ENCODE results near the gene DIO2.

The DIO2 gene

DNA sequence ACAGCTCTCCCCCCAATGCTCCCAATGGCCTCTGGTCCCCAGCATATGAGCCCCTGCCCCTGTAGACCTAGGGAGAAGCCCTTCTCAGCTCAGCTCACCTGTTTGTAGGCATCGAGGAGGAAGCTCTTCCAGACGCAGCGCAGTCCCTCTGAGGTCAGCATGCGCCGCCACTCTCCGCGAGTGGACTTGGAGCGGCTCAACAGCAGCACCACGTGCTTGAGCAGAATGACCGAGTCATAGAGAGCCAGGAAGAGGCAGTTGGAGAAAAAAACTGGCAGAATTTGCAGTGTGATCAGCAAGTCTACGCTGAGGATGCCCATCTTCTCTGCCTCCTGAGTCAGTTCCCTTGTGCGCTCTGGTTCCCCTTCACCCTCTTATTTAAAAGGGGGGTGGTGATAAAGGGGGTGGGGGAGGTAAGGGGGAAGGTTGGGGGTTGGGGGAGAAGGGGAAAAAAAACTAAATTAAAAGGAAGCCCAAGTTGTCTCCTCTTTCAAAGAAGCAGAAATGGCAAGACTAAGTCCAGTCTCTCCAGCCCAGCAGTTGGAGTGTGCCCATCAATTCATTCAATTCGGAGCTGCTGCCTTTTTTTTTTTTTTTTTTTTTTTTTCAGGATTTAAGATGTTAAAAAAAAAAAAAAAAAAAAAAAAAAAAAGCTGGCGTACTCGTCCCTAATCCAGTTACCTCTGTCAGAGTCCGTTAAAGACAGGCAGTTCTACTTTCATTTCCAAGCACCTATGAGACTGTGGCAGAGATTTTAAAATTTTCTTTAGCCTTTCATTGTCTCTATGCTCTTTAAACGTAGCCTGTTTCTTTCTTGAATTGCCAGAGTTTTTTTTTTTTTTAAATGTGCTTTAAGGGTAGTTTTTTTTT, at the start of gene DIO2:
Gene DIO2, minus strand, starts transcription at position 352 of the 870 bp plus-strand sequence. Its CDS starts 32 bp downstream, at position 320.
- DNase-seq (ENCODE audit: low read depth in 3 of 3) = no peak

- DNase-seq (ENCODE audit: low read depth in 3 of 3) = no peak
These were observed 49.3 kb upstream of the DIO2 start for GRCh38 chr14:80260645-80261044.

- no peak for DNase-seq (ENCODE audit: low read depth in 3 of 3)
These were observed 28.3 kb upstream of the DIO2 start for GRCh38 chr14:80239631-80240030.

- no peak for DNase-seq (ENCODE audit: low read depth in 3 of 3)
These were observed 25.8 kb upstream of the DIO2 start for GRCh38 chr14:80237143-80237542.

DNA sequence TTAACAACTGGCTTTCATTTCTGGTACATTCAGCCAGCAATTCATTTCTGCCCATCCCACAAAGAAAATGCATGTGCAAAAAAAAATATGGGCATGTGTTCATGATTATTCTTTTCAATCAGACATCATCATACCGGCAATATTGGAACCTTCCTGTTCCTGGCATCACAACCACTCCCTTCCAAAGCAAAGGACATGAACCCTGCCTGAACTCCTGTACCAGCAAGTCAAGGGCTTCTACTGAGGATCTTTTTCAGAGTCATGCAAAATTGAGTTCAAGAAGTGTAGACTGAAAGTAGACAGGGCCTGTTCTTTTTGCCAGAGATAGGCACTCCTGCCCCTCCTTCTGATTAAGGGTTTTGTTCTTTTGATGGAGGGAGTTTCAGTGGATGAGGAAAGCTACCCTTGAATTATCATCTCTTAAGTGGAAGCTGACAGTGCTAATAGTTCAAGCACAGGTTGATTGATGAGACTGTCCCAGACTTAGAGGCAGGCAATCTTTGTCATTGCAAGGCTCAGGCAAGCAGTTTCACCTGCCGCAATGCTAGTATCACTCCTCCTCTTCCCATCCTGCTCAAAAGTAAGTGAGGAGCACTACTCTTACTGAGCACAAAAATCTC, 22.3 kb upstream of the DIO2 start:
- no peak for DNase-seq (ENCODE audit: low read depth in 3 of 3)

- DNase-seq (ENCODE audit: low read depth in 3 of 3) = no peak
These were observed 20.4 kb upstream of the DIO2 start for GRCh38 chr14:80231702-80232101.

DNA sequence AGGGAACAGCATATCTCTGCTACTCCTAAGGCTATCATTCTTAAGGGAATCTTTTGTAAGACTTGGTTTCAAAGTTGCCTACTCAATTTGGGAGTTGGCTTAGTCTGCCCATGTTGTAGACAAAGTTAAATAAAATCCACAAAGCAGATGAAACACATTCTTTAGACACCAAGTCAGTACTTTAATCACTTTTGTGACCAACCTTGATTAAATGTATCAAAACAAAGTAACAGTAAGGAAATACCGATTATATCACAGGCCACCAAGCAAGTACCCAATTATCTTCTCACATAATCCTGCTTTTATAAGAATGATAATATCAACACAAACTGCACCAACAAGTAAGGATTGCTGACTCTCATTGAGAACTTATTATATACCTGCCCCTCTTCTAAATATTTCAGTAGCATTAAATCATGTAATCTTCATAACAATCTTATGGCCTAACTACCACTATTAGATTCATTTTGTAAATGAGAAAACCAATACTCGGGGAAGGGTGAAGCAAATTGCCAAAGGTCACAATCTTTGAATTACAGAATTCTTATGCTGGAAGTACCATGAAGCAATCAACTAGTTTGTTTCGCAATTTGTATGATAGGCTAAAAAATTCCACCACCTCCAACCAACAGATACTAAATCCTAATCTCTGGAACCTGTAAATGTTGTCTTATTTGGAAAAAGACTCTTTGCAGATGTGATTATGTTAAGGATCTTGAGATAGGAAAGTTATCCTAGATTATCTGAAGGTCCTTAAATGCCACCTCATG, 12.6 kb upstream of the DIO2 start:
- DNase-seq (ENCODE audit: low read depth in 3 of 3) = no peak

- DNase-seq (ENCODE audit: low read depth in 3 of 3) = no peak
These were observed 5.5 kb upstream of the DIO2 start for GRCh38 chr14:80216818-80217217.

DNA sequence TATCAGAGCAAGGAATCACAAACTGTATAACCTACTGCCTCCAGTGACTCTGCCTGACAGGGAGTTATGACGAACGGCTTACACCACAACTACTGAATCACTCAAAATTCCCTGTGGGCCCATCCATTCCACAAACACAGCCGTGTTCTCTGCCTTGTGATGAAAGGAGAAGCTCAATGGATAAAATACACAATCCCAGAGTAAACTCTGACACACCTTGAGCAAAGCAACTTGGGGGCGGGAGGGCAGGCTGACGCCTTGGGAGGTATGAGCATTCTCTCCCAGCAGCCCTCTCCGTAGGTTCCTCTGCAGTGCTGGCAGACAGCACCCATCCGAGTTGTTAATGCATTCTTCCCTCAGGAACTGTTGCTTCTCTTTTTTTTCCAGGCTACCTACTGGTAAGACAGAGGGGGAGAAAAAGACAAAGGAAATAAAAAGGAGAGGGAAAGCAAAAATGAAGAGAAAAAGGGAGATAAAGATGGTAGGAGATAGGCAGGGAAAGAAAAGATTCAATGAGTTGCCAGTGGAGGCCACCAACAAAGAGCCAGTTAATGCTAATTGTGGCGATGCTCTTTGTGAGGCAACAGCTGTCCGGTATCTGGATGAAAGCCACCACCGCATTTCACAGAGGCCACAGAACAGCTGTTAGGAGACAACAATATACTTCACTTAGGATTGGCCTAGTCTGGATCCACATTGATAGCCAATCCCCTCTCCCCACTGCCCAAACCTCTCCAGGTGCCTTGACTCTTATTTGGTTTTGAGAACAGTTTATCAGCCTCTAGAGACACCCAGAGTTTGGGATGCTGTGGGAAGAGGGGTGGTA, 4.7 kb upstream of the DIO2 start:
- no peak for DNase-seq (ENCODE audit: low read depth in 3 of 3)

- no peak for DNase-seq (ENCODE audit: low read depth in 3 of 3)
These were observed 3.8 kb upstream of the DIO2 start for GRCh38 chr14:80215081-80215480.

GRCh38 chr14:80213602-80214001, 2.3 kb upstream of the DIO2 start:
- no peak for DNase-seq (ENCODE audit: low read depth in 3 of 3)

DNA sequence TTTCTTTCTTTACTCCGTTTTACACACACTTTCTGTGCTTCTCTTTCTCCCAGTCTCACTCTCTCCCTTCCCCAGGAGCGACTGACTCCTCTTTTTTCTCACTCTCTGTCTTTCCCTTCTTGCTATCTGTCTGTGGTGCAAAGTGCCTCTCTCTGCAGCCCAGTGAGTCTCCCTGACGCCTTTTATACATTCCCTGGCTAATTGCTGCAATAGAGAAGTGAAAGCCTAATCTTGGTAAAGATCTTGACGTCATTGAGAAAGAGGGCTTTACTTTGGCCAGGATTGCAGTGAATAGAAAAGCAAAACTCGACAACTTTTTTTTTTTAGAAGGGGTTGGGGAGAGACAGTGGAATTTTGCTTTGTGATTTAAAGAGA, 706 bp upstream of the DIO2 start:
- DNase-seq (ENCODE audit: low read depth in 3 of 3) = no peak

GRCh38 chr14:80208461-80208860, 2.8 kb downstream of the DIO2 start:
- DNase-seq (ENCODE audit: low read depth in 3 of 3) = no peak

DNA sequence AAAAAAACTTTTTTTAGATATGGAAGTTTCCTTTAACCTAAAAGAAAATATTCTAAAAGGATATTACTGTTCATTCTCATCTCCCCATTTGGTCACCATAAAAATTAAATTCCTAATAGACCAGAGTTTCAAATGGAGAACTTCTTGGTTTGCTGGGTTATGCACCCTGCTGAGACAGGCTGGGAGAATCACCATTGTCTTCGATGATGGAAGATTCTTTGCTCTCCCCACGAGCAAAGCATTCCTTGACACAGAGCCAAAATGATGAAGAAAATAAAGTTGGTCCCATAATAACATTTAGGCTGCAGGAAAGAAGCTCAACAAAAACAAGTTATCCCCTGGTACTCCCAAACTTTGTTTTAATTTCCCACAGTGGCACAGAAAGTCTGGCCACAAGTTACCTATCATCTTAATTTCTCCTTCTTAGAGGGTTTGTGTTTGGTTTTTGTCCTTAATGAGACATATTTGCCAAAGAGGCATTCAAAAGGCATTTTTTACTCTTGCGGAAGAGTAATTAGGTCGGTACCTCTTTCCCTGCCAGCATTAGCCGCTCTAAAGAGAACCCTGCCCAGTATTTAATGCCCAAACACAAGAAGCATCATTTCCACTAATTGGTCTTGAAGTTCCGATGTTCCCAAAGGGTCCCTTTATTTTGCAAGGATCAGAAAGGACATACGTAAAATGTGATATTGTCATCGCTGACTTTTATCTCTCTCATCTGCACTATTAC, 4.8 kb downstream of the DIO2 start:
- DNase-seq (ENCODE audit: low read depth in 3 of 3) = no peak

GRCh38 chr14:80202888-80203562, 8.3 kb downstream of the DIO2 start:
- DNase-seq (ENCODE audit: low read depth in 3 of 3) = no peak

DNA sequence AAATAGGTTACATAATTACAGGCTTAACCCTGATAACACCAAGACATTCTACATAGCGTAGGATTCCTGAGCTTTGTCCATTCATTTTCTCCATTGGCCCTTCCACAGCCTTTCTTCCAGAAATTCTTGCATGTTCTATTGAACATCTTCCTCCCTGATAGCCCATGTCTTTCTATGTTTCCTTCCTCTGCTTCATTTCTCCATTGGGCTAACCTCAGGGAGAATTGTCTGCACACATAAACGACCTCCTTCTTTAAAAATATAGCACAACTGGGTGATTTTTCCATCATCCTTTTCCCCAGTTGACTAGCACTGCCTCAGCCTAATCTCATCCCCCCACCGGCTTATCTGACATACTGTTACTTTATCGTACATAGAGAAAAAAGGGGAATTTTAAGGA, 11.2 kb downstream of the DIO2 start:
- DNase-seq (ENCODE audit: low read depth in 3 of 3) = no peak

GRCh38 chr14:80188571-80188970, 22.7 kb downstream of the DIO2 start:
- no peak for DNase-seq (ENCODE audit: low read depth in 3 of 3)

DNA sequence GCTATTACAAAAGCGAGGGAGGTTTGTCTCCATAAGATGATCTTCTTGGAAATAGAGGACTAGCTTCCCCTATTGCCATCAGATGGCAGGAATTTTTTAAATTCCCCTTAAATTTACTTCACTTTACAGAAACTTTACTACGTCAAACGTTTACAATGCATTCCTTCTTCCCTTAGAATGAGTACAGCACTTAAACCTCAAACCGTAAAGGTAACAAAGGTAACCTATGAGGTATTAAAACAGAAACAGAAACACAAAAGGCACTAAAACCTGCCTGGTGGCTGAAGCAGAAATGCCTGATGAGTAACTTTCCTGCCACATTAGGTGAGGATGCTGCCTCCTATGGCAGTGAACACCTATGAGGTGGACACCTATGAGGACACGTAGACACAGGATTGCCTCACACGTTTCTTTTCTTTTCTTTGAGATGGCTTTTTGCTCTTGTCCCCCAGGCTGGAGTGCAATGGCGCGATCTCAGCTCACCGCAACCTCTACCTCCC, 25.0 kb downstream of the DIO2 start:
- DNase-seq (ENCODE audit: low read depth in 3 of 3) = no peak

DNA sequence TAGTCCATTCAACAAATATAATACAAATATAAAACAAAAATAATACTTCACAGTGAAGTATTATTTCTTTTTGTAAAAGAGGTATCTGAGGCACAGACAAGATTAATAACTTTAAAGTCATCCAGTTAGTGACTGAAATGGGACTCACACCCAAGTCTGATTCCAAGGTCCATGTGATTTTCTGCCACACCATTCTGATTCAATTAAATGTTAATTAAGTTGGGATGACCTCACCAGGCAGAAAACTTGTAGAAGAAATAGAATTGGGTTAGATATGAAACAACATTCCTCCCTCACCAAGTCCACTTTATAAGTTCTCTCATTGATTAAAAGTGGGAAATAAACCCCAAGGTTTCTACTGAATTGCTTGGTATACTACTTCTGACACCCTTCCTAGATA, 34.4 kb downstream of the DIO2 start:
- no peak for DNase-seq (ENCODE audit: low read depth in 3 of 3)

DNA sequence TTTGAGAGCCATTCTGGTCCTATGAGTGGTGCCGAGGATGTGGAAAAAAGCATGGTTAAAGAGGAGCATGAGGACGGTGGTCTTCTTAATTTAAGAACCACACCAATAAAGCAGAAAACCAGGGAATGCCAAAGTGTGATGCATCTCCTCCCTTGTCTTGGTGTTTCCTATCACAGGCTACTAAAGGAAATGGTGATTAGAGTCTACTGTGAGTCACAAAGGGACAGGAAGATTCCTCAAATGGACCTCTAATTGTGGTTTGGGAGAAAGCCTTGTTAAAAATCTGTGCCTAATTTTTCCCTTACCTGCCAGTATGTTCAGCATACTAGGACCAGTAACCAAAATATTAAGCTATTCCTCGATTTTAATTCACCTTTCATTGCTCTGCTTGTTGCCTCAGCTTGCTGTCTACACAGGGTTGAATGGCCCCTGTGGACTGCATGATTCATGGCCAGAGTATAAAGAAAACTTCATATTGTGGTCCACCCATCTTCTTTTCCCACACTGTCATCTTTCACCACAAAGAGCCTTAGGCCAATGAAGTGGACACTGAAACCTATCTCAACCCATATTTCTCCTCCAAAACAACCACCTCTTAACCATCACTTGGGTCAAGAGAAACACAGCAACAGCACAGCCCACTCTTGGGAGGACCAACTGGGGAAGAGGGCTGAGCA, 38.8 kb downstream of the DIO2 start:
- no peak for DNase-seq (ENCODE audit: low read depth in 3 of 3)
